ENCODE results near the gene GALNT8.

Gene GALNT8

DNA sequence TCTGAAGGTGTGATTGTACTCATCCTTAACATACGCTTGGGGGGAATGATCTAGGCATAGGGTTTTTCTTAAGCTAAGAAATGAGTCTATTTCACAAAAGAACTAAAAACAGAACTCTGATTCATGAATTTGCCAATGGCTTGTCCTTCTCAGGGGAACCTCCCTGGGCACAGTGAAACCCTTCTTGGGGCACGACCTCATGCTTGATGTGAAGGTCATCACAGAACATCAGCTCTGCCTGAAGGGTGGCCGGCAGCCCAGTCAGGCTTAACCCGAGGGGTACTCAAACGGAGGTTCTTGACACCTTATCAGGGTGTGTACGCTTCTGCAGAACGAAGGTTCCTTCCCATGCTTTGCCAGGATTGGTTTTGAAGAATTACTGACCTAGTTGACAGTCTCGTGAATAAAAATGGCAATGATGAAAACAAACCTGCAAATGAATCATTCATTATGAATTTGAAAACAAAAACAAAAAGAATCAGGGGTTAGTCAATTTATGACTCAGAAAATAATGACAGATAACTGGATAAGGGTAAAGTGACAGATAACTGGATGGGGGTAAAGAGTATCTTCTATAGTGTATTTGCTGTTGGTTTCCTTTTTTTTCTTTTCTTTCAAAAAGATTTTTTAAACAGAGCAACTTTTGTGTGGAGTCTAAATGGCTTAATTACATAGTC, 86.4 kb downstream of the GALNT8 start:
- DNase-seq (ENCODE audit: low read depth in 1 of 2, low spot score in 1 of 2) = no peak
- Histone ChIP-seq H3K4me3 (replicated peaks; ENCODE audit: insufficient read depth, low read length) (no peak overlapping the region), H3K27ac (replicated peaks) (no peak overlapping the region), H3K27me3 (ENCODE audit: insufficient read depth, poor library complexity, severe bottlenecking) (peaks cover 37% of the 10 kb centered on the region)
- TF ChIP-seq, protein P1, sequence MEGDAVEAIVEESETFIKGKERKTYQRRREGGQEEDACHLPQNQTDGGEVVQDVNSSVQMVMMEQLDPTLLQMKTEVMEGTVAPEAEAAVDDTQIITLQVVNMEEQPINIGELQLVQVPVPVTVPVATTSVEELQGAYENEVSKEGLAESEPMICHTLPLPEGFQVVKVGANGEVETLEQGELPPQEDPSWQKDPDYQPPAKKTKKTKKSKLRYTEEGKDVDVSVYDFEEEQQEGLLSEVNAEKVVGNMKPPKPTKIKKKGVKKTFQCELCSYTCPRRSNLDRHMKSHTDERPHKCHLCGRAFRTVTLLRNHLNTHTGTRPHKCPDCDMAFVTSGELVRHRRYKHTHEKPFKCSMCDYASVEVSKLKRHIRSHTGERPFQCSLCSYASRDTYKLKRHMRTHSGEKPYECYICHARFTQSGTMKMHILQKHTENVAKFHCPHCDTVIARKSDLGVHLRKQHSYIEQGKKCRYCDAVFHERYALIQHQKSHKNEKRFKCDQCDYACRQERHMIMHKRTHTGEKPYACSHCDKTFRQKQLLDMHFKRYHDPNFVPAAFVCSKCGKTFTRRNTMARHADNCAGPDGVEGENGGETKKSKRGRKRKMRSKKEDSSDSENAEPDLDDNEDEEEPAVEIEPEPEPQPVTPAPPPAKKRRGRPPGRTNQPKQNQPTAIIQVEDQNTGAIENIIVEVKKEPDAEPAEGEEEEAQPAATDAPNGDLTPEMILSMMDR (IDR thresholded peaks at IDR 0.05; ENCODE audit: insufficient read depth, low read length) = no peak
- TF ChIP-seq SPI1 (IDR thresholded peaks at IDR 0.05; ENCODE audit: borderline replicate concordance, low read depth) (no peak), POLR2AphosphoS5 (IDR thresholded peaks at IDR 0.05; ENCODE audit: low read depth) (no peak), GABPA (IDR thresholded peaks at IDR 0.05; ENCODE audit: low read depth) (no peak)
- TF ChIP-seq, protein P2, sequence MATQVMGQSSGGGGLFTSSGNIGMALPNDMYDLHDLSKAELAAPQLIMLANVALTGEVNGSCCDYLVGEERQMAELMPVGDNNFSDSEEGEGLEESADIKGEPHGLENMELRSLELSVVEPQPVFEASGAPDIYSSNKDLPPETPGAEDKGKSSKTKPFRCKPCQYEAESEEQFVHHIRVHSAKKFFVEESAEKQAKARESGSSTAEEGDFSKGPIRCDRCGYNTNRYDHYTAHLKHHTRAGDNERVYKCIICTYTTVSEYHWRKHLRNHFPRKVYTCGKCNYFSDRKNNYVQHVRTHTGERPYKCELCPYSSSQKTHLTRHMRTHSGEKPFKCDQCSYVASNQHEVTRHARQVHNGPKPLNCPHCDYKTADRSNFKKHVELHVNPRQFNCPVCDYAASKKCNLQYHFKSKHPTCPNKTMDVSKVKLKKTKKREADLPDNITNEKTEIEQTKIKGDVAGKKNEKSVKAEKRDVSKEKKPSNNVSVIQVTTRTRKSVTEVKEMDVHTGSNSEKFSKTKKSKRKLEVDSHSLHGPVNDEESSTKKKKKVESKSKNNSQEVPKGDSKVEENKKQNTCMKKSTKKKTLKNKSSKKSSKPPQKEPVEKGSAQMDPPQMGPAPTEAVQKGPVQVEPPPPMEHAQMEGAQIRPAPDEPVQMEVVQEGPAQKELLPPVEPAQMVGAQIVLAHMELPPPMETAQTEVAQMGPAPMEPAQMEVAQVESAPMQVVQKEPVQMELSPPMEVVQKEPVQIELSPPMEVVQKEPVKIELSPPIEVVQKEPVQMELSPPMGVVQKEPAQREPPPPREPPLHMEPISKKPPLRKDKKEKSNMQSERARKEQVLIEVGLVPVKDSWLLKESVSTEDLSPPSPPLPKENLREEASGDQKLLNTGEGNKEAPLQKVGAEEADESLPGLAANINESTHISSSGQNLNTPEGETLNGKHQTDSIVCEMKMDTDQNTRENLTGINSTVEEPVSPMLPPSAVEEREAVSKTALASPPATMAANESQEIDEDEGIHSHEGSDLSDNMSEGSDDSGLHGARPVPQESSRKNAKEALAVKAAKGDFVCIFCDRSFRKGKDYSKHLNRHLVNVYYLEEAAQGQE (IDR thresholded peaks at IDR 0.05; ENCODE audit: insufficient replicate concordance, low read depth) = no peak

DNA sequence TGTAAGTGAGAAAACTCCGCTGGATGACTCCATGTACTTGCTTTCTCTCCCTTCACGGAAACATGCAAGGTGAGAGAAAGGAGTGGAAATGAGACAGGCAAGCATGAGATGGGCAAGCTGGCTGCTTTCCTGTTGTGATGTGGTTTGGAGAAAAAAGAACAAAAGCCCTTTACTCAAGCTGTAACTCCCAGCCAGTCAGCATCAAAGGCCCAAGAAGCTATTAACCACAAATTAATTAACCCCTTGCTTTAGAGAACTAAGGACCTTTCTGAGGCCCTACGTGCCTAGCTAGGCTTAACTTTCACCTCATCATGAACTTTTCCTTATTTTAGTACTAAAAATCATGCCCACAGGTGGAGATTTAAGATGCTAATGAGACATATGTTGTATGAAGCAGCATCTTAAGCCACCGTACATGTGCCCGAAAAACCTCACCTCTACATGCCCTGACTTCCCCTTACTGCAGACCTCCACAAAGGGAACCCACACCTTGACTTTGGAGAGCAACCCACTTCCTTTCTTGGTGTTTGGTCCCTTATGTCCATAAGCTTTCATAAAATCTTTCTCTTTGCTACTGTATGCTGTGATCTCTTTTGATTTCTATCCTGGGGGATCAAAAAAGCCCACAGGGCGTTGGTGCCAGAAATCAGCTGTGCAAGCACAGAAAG, 87.0 kb downstream of the GALNT8 start:
- H3K4me3 ChIP-seq (replicated peaks; ENCODE audit: insufficient read depth, low read length) = no peak overlapping the region
- DNase-seq (ENCODE audit: low read depth in 1 of 2, low spot score in 1 of 2) = no peak
- no peak overlapping the region for H3K27ac ChIP-seq (replicated peaks)
- peaks cover 37% of the 10 kb centered on the region for H3K27me3 ChIP-seq (ENCODE audit: insufficient read depth, poor library complexity, severe bottlenecking)
- TF ChIP-seq, protein P2 (IDR thresholded peaks at IDR 0.05; ENCODE audit: insufficient replicate concordance, low read depth) = no peak
- TF ChIP-seq GABPA (IDR thresholded peaks at IDR 0.05; ENCODE audit: low read depth) (no peak), SPI1 (IDR thresholded peaks at IDR 0.05; ENCODE audit: borderline replicate concordance, low read depth) (no peak), POLR2AphosphoS5 (IDR thresholded peaks at IDR 0.05; ENCODE audit: low read depth) (no peak)
- TF ChIP-seq, protein P1 (IDR thresholded peaks at IDR 0.05; ENCODE audit: insufficient read depth, low read length) = no peak

DNA sequence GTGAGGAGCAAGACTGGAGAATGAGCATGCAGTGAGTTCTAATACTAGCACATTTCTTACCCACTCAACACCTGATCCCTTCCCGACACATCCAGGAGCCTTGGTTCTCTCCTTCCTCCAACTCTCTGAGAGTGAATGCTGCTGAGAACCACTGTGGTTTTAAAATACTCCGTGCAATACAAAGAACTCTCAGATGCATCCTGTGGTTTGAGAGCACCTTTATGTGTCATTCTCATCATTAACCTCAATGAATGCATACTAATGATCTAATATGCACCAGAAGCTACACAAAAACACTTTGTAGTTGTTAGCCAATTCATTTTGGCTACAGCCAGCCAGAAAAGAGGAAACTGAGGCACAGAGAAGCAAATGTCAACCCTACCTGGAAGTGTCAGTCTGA, 87.6 kb downstream of the GALNT8 start:
- Histone ChIP-seq H3K27me3 (ENCODE audit: insufficient read depth, poor library complexity, severe bottlenecking) (peaks cover 37% of the 10 kb centered on the region), H3K4me3 (replicated peaks; ENCODE audit: insufficient read depth, low read length) (no peak overlapping the region), H3K27ac (replicated peaks) (no peak overlapping the region)
- no peak for DNase-seq (ENCODE audit: low read depth in 1 of 2, low spot score in 1 of 2)
- TF ChIP-seq SPI1 (IDR thresholded peaks at IDR 0.05; ENCODE audit: borderline replicate concordance, low read depth) = no peak
- TF ChIP-seq, protein P1 (IDR thresholded peaks at IDR 0.05; ENCODE audit: insufficient read depth, low read length) = no peak
- no peak for TF ChIP-seq POLR2AphosphoS5 (IDR thresholded peaks at IDR 0.05; ENCODE audit: low read depth)
- TF ChIP-seq GABPA (IDR thresholded peaks at IDR 0.05; ENCODE audit: low read depth) = no peak
- TF ChIP-seq, protein P2 (IDR thresholded peaks at IDR 0.05; ENCODE audit: insufficient replicate concordance, low read depth) = no peak

All from HL-60 (cell line).